Measurements from ENCODE around the gene TBC1D28. TPM values are rescaled to one million over a fixed set of nuclear protein-coding genes. Genes with fewer than 3 reads are reported as not detected.
"Not testable (repeated sequence)": the region's sequence is repeated elsewhere in the genome, so short reads cannot be mapped to it uniquely, and the experiment has no call there.

The TBC1D28 gene
- total RNA-seq: 0.14 and 0.16 TPM in 2 replicates
- long read RNA-seq: 0 reads

DNA sequence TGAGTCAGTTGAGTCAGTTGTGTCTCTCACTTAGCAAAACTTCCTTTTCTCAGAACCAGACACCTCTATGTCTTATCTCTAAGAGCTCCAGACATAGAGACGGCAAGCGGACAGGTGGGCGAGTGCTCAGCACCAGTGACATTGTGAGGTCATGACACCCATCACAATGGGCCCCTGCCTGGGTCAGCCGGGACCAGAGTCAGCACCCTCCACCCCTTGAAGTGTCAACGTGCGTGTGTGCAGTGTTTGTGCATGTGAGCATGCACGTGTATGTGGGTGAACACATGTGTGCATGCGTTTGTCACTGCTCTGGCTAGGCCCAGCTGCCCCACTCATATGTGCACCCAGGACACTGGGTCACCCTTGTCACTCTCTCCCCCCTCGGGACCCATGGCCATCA, at the start of gene TBC1D28:
TBC1D28 (minus strand) TSS at position 101 of the 400 bp plus-strand sequence. CDS start 3,039 bp downstream, outside the sequence.
- DNase-seq (ENCODE audit: low spot score, unreplicated experiment); H3K27me3 Mint-ChIP-seq; H3K4me1 Mint-ChIP-seq (ENCODE audit: low read depth); H3K9me3 Mint-ChIP-seq (ENCODE audit: low read depth); H3K27ac Mint-ChIP-seq; H3K36me3 Mint-ChIP-seq (ENCODE audit: insufficient read depth); H3K4me3 Mint-ChIP-seq (ENCODE audit: low read depth): not testable (repeated sequence)

DNA sequence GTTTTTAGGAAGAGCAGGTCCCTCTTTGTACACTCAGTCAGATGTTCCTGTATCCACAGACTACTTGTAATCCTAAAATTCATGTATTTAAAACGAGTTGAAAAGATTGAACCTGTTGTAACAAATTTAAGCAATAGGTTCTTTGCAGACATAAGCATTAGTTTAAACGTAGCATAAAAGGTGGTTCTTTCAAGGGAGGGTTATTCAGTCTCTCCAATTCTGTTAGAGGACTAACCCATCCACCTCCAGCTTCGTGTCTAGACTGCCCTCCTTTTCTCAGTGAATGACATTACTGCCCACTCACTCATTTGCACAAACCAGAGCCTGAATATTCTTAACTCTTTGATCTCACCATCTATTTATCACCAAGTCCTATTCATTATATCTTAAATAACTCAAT, 38.5 kb upstream of the TBC1D28 start:
- H3K27me3 Mint-ChIP-seq; DNase-seq (ENCODE audit: low spot score, unreplicated experiment); H3K27ac Mint-ChIP-seq; H3K9me3 Mint-ChIP-seq (ENCODE audit: low read depth); H3K4me1 Mint-ChIP-seq (ENCODE audit: low read depth): not testable (repeated sequence)
- Mint-ChIP-seq H3K36me3 (ENCODE audit: insufficient read depth) (peaks cover 21% of the 10 kb centered on the region), H3K4me3 (ENCODE audit: low read depth) (peak overlapping the region; percentile 81)

DNA sequence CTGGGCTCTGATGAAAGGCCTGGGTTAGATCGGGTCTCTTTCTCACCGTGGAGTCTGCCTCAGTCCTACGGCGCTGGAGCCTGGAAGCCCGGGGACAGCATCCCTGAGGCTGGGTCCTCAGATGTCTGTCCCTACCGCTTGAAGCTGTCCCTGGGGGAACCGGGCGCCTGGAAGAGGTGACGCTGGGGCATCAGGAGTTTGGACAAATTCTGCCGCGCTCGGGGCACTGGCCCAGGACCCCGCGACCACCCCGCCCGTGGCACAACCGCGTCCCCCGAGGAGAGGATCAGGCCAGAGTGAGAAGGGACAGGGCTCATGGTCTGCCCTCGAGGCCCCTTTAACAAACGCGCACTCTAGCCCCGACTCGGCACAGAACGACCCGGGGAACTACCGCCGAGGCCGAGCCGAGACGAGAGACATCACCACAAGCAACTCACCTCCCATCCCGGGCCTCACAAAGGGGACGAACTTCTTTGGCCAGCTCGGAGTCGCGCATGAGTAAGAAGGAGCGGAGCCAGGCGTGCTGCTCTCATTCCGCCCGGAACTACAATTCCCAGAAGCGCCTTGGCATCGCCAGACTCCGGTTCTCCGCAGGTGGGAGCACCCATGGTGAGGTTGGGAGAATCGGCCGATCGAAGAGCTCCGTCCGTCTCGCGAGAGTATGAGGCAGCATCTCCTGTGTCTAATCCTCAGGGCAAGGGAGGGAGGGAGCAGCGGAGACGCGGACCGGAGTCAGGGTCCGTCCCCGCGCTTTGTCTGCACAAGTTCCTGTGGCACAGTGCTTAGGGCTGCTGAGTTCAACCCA, 37.8 kb upstream of the TBC1D28 start, which contains the start of gene FOXO3B:
FOXO3B (minus strand) TSS at position 548 of the 805 bp plus-strand sequence. CDS start 663 bp downstream, outside the sequence.
- not testable (repeated sequence) for H3K9me3 Mint-ChIP-seq (ENCODE audit: low read depth); H3K4me1 Mint-ChIP-seq (ENCODE audit: low read depth); H3K27me3 Mint-ChIP-seq
- peak; percentile 67 for DNase-seq (ENCODE audit: low spot score, unreplicated experiment)
- H3K27ac Mint-ChIP-seq: peak within 1 kb of the TSS; percentile 69
- H3K36me3 Mint-ChIP-seq (ENCODE audit: insufficient read depth): peaks cover 24% of the 10 kb centered on the region
- H3K4me3 Mint-ChIP-seq (ENCODE audit: low read depth): peak within 1 kb of the TSS; percentile 81

DNA sequence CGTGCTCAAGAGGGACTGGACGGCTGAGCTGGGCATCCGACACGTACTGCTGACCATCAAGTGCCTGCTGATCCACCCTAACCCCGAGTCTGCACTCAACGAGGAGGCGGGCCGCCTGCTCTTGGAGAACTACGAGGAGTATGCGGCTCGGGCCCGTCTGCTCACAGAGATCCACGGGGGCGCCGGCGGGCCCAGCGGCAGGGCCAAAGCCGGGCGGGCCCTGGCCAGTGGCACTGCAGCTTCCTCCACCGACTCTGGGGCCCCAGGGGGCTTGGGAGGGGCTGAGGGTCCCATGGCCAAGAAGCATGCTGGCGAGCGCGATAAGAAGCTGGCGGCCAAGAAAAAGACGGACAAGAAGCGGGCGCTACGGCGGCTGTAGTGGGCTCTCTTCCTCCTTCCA, 33.2 kb upstream of the TBC1D28 start:
- peaks cover 21% of the 10 kb centered on the region for H3K9me3 Mint-ChIP-seq (ENCODE audit: low read depth)
- H3K27ac Mint-ChIP-seq; H3K4me3 Mint-ChIP-seq (ENCODE audit: low read depth); DNase-seq (ENCODE audit: low spot score, unreplicated experiment); H3K27me3 Mint-ChIP-seq; H3K4me1 Mint-ChIP-seq (ENCODE audit: low read depth): not testable (repeated sequence)
- peaks cover 51% of the 10 kb centered on the region for H3K36me3 Mint-ChIP-seq (ENCODE audit: insufficient read depth)

DNA sequence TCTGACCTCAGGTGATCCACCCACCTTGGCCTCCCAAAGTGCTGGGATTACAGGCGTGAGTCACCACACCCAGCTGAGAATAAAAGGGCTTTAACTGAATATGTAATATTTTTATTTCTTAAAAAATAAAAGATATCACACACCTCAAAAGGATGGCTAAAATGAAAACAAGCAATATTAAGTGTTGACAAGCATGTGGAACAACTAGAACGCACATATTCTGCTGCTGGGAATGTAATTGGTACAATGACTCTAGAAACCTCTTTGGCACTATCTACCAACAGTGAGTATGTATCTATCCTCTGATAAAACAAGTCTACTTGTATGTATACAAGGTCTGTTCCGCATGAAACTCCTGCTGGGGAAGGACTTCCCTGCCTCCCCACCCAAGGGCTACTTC, 32.7 kb upstream of the TBC1D28 start:
- Mint-ChIP-seq H3K36me3 (ENCODE audit: insufficient read depth) (peaks cover 53% of the 10 kb centered on the region), H3K9me3 (ENCODE audit: low read depth) (peaks cover 21% of the 10 kb centered on the region)
- not testable (repeated sequence) for DNase-seq (ENCODE audit: low spot score, unreplicated experiment); H3K4me3 Mint-ChIP-seq (ENCODE audit: low read depth); H3K27ac Mint-ChIP-seq; H3K4me1 Mint-ChIP-seq (ENCODE audit: low read depth); H3K27me3 Mint-ChIP-seq

DNA sequence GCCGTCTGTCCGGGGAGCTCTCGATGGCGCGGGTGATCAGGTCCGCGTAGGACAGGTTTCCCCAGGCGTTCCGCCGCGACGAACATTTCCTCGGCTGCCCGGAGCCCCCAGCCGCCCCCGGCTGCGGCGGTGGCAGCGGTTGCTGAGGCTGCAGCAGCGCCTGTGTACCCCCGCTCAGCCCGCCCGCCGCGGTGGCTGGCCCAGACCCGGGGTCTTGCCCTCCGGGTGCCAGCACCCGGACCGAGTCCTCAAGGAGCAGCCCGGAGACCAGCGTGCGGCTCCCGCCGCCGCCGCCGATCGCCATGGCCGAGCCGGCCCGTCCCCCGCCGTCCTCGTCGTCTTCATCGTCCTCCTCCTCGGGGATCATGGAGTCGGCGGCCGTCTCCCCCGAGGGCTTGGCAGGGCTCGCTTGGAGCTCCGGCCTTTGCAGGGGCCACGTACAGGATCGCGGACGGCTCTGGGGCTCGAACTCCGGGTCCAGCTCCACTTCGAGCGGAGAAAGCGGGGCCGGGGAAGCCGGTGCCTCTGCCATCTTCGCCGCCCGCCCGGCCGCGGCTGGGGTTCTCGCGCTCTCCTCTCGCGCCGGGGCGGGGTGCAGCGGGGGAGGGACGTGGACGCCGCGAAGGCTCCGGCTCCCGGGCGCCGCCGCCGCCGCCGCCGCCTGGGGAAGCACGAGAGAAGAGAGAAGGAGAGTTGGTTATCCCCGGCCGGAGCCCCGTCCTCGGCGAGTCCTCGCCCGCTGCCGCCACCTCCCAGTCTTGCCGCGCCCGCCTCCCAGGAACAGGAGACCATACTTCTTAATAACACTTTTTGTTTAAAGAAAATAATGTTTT, 28.4 kb upstream of the TBC1D28 start:
- not testable (repeated sequence) for DNase-seq (ENCODE audit: low spot score, unreplicated experiment); H3K27me3 Mint-ChIP-seq; H3K27ac Mint-ChIP-seq; H3K4me1 Mint-ChIP-seq (ENCODE audit: low read depth); H3K4me3 Mint-ChIP-seq (ENCODE audit: low read depth)
- Mint-ChIP-seq H3K36me3 (ENCODE audit: insufficient read depth) (peaks cover 65% of the 10 kb centered on the region), H3K9me3 (ENCODE audit: low read depth) (peaks cover 32% of the 10 kb centered on the region)

DNA sequence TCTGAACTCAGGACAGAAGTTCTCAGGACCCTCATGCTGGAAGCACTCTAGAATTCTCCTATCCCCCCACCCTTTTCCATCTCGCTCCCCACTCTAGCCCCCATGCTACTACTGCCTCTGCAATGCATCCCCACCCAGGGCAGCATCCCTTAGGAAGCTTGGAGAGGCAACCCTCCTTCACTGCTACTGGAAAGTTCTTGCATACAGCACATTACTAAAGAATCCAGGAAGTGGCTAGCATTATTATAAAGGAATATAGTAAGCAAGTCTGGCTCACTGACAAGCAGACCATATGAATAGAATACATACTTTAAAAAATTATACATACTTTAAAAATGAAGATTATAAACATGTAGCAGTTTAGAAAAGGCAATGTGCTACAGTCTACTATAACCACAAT, 24.4 kb upstream of the TBC1D28 start:
- not testable (repeated sequence) for H3K27me3 Mint-ChIP-seq; H3K4me3 Mint-ChIP-seq (ENCODE audit: low read depth); DNase-seq (ENCODE audit: low spot score, unreplicated experiment); H3K4me1 Mint-ChIP-seq (ENCODE audit: low read depth)
- peak overlapping the region; percentile 84 for H3K27ac Mint-ChIP-seq
- peaks cover 22% of the 10 kb centered on the region for H3K9me3 Mint-ChIP-seq (ENCODE audit: low read depth)
- peaks cover 49% of the 10 kb centered on the region for H3K36me3 Mint-ChIP-seq (ENCODE audit: insufficient read depth)

DNA sequence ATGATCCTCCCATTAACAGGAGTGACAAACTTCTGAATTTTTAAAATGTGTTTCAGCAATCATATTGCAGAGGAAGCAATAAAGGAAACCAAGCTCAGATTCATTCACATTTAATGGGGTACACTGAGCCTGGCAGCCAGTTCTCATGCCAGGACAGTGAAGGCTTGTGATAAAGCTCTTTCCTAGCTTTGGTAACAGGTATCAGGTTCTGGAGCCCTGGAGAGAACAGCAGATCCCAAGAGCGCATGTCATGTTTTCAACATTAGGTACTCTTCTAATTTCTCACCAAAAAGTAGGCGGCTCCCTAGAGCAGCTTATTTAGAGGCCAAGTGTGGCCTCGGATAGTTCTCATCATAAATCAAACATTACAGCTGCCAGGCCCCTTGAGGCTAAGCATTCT, 23.3 kb upstream of the TBC1D28 start:
- Mint-ChIP-seq H3K9me3 (ENCODE audit: low read depth) (peaks cover 32% of the 10 kb centered on the region), H3K36me3 (ENCODE audit: insufficient read depth) (peaks cover 47% of the 10 kb centered on the region)
- not testable (repeated sequence) for H3K27ac Mint-ChIP-seq; H3K27me3 Mint-ChIP-seq; DNase-seq (ENCODE audit: low spot score, unreplicated experiment); H3K4me1 Mint-ChIP-seq (ENCODE audit: low read depth); H3K4me3 Mint-ChIP-seq (ENCODE audit: low read depth)

DNA sequence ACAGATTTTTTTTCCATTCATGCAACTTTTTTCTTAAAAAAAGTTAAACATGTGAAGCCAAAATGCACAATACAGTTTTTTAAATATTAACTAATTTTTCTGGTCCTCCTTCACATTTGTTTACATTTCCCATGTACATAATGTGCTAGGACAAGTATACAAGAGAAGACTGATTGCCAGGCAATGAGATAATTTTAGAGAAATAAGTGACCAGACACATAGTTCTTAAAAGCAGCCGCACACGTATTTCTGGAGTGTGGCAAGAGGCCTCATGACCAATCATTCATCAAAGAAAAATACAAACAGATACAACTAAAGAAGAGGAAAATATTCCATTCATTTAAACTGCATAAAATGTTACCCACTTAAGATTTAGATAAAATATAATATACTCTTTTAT, 22.1 kb upstream of the TBC1D28 start:
- not testable (repeated sequence) for H3K4me3 Mint-ChIP-seq (ENCODE audit: low read depth); DNase-seq (ENCODE audit: low spot score, unreplicated experiment); H3K27ac Mint-ChIP-seq; H3K4me1 Mint-ChIP-seq (ENCODE audit: low read depth); H3K27me3 Mint-ChIP-seq
- Mint-ChIP-seq H3K9me3 (ENCODE audit: low read depth) (peaks cover 35% of the 10 kb centered on the region), H3K36me3 (ENCODE audit: insufficient read depth) (peaks cover 45% of the 10 kb centered on the region)

DNA sequence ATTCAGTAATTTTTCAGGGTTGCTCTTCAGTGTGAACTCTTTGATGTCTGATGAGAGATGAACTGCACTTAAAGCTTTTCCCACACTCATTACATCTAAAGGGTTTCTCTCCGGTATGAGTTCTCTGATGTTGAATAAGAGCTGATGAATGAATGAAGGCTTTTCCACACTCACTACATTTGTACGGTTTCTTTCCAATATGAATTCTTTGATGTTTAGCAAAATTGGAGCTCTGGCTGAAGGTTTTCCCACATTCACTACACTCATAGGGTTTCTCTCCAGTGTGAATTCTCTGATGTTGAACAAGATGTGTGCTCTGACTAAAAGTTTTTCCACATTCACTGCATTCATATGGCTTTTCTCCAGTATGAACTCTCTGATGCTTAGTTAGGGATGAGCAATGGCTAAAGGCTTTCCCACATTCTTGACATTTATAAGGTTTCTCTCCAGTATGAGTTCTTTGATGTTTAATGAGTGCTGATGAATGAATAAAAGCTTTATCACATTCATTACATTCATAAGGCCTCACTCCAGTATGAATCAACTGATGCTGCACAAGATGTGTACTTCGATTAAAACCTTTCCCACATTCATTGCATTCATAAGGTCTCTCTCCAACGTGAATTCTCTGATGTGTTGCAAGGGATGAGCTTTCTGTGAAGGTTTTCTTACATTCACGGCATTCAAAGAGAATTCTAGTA, 17.9 kb upstream of the TBC1D28 start:
- Mint-ChIP-seq H3K27ac (peak overlapping the region; percentile 52), H3K36me3 (ENCODE audit: insufficient read depth) (peaks cover 13% of the 10 kb centered on the region), H3K9me3 (ENCODE audit: low read depth) (peaks cover 21% of the 10 kb centered on the region)
- not testable (repeated sequence) for H3K4me3 Mint-ChIP-seq (ENCODE audit: low read depth); DNase-seq (ENCODE audit: low spot score, unreplicated experiment); H3K4me1 Mint-ChIP-seq (ENCODE audit: low read depth); H3K27me3 Mint-ChIP-seq

DNA sequence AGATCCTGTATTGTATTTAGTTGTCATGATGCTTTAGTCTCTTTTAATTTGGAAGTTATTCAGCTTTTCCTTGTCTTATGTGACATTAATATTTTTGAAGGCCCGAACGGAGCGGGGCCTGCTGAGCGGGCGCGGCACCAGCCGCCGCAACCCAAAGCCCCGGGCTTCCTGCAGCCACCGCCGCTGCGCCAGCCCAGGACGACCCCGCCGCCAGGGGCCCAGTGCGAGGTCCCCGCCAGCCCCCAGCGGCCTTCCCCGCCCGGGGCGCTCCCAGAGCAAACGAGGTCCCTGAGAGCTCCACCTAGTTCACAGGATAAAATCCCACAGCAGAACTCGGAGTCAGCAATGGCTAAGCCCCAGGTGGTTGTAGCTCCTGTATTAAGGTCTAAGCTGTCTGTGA, 5.9 kb upstream of the TBC1D28 start:
- not testable (repeated sequence) for DNase-seq (ENCODE audit: low spot score, unreplicated experiment); H3K27me3 Mint-ChIP-seq; H3K4me1 Mint-ChIP-seq (ENCODE audit: low read depth); H3K36me3 Mint-ChIP-seq (ENCODE audit: insufficient read depth); H3K4me3 Mint-ChIP-seq (ENCODE audit: low read depth); H3K27ac Mint-ChIP-seq; H3K9me3 Mint-ChIP-seq (ENCODE audit: low read depth)

DNA sequence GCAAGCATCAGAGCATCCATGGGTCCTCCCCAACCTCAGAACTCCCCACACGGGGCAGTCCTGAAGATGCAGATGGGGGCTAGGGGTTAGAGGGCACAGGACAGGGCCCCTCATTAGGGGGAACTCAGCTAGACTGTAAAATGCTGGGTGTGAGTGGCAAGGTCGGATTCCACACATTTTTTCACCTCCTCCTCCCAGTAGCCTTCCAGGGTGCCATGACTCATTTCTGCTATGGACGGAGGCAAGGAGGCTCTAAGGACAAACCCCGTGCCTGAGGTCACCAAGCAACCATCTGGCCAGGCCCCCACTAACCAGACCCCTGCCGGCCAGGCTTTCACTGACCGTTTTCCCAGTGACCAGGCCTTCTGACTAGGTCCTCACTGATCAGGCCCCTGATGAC, 1.1 kb downstream of the TBC1D28 start:
- H3K9me3 Mint-ChIP-seq (ENCODE audit: low read depth); DNase-seq (ENCODE audit: low spot score, unreplicated experiment); H3K4me1 Mint-ChIP-seq (ENCODE audit: low read depth); H3K27me3 Mint-ChIP-seq; H3K27ac Mint-ChIP-seq; H3K36me3 Mint-ChIP-seq (ENCODE audit: insufficient read depth); H3K4me3 Mint-ChIP-seq (ENCODE audit: low read depth): not testable (repeated sequence)

Measured in progenitor cell of endocrine pancreas (in vitro differentiated cells).